Mucosa of stomach (tissue), 1 donor: ENCODE data around the gene PSMD1.

ENCODE experiments used
- H3K27me3 ChIP-seq: one replicate; pipeline ENCODE4 v1.7.0; 2013; ENCODE audit warnings: mild to moderate bottlenecking, low read length; ENCODE audit not compliant: control insufficient read depth, insufficient read depth
- H3K36me3 ChIP-seq: one replicate; pipeline ENCODE4 v1.7.0; 2013; ENCODE audit warnings: low read length; ENCODE audit not compliant: control insufficient read depth, insufficient read depth
- H3K4me1 ChIP-seq: one replicate; pipeline ENCODE4 v1.7.0; 2013; ENCODE audit warnings: mild to moderate bottlenecking, low read length; ENCODE audit not compliant: control insufficient read depth, insufficient read depth
- H3K4me3 ChIP-seq: one replicate; pipeline ENCODE4 v1.7.0; 2013; ENCODE audit warnings: low read length
- H3K9ac ChIP-seq: one replicate; pipeline ENCODE4 v1.7.0; 2013; ENCODE audit warnings: mild to moderate bottlenecking, low read length, moderate library complexity
- H3K9me3 ChIP-seq: one replicate; pipeline ENCODE4 v1.7.0; 2013; ENCODE audit warnings: mild to moderate bottlenecking, low read length, moderate library complexity; ENCODE audit not compliant: control insufficient read depth
- donor health status: Pancreatic carcinoma.

The PSMD1 gene

DNA sequence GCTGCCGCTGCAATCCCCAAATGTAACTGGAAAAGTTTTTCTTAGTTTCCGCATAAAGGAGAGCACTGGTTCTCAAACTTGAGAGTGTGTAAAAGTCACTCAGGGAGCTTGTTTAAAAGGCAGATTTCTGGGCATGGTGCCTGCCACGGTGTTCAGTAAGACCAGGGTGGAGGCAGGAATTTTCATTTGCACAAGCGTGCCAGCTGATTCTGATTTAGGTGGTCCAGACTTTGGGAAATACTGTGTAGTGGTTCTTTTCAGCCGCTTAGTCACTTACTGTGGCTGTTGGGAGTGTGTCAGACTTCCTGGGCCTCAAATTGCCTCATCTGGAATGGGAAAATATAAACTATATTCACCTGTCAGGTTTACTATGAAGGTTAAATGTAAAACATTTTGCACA is 142.6 kb downstream of the PSMD1 start:
- Histone ChIP-seq H3K4me3 (peak overlapping the region; percentile 27), H3K9me3 (no peaks in the 10 kb centered on the region), H3K9ac (peak overlapping the region; percentile 69), H3K36me3 (no peaks in the 10 kb centered on the region), H3K27me3 (no peaks in the 10 kb centered on the region), H3K4me1 (peaks cover 4% of the 10 kb centered on the region)

DNA sequence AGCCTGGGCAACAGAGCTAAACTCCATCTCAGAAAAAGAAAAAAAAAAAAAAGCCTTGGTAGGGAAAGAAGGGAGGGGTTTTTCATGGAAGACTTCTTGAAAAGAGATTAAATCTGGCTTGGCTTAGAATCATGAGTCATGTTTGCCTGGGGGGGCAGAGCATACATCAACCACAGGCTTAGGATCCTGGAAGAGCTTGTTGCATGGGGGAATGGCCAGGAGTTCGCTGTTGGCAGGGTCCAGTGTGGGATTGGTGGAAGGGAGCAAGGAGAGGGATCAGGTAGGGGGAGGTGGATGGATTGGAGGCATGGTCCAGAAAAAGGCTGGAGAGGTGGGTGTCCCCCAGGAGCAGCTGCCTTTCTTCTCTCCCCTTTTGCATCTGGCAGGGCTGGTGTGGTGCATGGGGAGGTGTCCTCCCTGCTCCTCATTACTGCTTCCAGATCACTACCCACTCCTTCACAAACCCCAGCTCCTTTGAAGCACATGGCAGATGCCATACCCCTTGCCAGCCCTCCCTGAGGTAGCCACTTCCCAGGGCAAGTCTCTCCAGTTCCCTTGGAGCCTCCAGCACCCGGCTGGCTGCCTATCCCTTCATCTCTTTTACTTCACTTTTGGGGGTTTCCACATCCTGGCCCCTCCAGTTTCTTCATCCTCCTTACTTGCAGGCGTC is 144.3 kb downstream of the PSMD1 start:
- H3K27me3 ChIP-seq = no peaks in the 10 kb centered on the region
- H3K4me1 ChIP-seq = peaks cover 4% of the 10 kb centered on the region
- no peaks in the 10 kb centered on the region for H3K9me3 ChIP-seq
- no peak overlapping the region for H3K4me3 ChIP-seq
- no peaks in the 10 kb centered on the region for H3K36me3 ChIP-seq
- no peak overlapping the region for H3K9ac ChIP-seq

- no peak overlapping the region for H3K9ac ChIP-seq
- H3K4me3 ChIP-seq = no peak overlapping the region
- H3K4me1 ChIP-seq = peaks cover 4% of the 10 kb centered on the region
- no peaks in the 10 kb centered on the region for H3K27me3 ChIP-seq
- no peaks in the 10 kb centered on the region for H3K36me3 ChIP-seq
- no peaks in the 10 kb centered on the region for H3K9me3 ChIP-seq
Observed at GRCh38 chr2:231201475-231201814, 144.8 kb downstream of the PSMD1 start.

- no peak overlapping the region for H3K9ac ChIP-seq
Observed at GRCh38 chr2:231203087-231203486, 146.4 kb downstream of the PSMD1 start.

DNA sequence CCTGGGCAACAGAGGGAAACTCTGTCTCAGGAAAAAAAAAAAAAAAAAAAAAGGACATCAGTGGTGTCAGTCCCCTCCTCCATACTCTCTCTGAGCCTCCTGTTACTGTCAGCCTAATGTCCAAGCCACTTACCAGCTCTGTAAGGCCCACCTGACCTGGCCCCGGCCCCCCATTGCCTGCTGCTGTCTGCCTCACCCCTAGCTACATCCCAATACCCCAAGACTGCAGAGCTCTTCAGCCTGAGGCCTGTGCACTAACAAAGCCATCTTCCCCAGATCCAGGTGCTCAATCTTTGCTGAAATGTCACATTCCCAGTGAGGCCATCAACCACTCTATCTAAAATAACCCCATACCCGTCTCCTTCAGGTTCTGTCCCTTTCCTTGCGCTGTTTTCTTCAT is 147.5 kb downstream of the PSMD1 start:
- Histone ChIP-seq H3K36me3 (no peaks in the 10 kb centered on the region), H3K9me3 (no peaks in the 10 kb centered on the region), H3K27me3 (no peaks in the 10 kb centered on the region), H3K4me1 (no peaks in the 10 kb centered on the region), H3K4me3 (no peak overlapping the region), H3K9ac (no peak overlapping the region)

More at GRCh38 chr2:231203087-231203486, 146.4 kb downstream of the PSMD1 start:
- Histone ChIP-seq H3K4me3 (no peak overlapping the region), H3K4me1 (no peaks in the 10 kb centered on the region), H3K9me3 (no peaks in the 10 kb centered on the region), H3K27me3 (no peaks in the 10 kb centered on the region), H3K36me3 (no peaks in the 10 kb centered on the region)

GRCh38 chr2:231204581-231204980 is 147.9 kb downstream of the PSMD1 start:
- no peaks in the 10 kb centered on the region for H3K36me3 ChIP-seq
- no peak overlapping the region for H3K4me3 ChIP-seq
- no peaks in the 10 kb centered on the region for H3K27me3 ChIP-seq
- H3K4me1 ChIP-seq = no peaks in the 10 kb centered on the region
- H3K9ac ChIP-seq = no peak overlapping the region
- no peaks in the 10 kb centered on the region for H3K9me3 ChIP-seq

GRCh38 chr2:231207734-231208133 is 151.1 kb downstream of the PSMD1 start:
- Histone ChIP-seq H3K9me3 (no peaks in the 10 kb centered on the region), H3K36me3 (no peaks in the 10 kb centered on the region), H3K27me3 (no peaks in the 10 kb centered on the region), H3K4me3 (no peak overlapping the region), H3K9ac (no peak overlapping the region), H3K4me1 (peaks cover 8% of the 10 kb centered on the region)

- Histone ChIP-seq H3K27me3 (peaks cover 3% of the 10 kb centered on the region), H3K4me1 (peaks cover 13% of the 10 kb centered on the region), H3K9me3 (no peaks in the 10 kb centered on the region), H3K4me3 (no peak overlapping the region), H3K9ac (no peak overlapping the region), H3K36me3 (no peaks in the 10 kb centered on the region)
Observed at GRCh38 chr2:231210782-231211181, 154.1 kb downstream of the PSMD1 start.

DNA sequence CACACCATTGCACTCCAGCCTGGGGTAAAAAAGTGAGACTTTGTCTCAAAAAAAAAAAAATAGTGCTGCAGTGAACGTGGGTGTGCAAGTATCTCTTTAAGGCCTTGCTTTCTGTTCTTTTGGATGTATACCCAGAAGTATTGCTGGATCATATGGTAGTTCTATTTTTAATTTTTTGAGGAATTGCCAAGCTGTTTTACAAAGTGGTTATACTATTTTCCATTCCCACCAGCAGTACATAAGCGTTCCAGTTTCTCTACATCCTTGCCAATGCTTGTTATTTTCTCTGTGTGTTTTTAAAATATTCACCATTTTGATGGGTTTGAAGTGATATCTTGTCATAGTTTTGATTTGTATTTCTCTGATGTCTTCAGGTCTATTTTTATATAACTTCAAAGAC is 154.8 kb downstream of the PSMD1 start:
- Histone ChIP-seq H3K4me1 (peaks cover 13% of the 10 kb centered on the region), H3K36me3 (no peaks in the 10 kb centered on the region), H3K27me3 (peaks cover 3% of the 10 kb centered on the region), H3K4me3 (no peak overlapping the region), H3K9ac (no peak overlapping the region), H3K9me3 (no peaks in the 10 kb centered on the region)

DNA sequence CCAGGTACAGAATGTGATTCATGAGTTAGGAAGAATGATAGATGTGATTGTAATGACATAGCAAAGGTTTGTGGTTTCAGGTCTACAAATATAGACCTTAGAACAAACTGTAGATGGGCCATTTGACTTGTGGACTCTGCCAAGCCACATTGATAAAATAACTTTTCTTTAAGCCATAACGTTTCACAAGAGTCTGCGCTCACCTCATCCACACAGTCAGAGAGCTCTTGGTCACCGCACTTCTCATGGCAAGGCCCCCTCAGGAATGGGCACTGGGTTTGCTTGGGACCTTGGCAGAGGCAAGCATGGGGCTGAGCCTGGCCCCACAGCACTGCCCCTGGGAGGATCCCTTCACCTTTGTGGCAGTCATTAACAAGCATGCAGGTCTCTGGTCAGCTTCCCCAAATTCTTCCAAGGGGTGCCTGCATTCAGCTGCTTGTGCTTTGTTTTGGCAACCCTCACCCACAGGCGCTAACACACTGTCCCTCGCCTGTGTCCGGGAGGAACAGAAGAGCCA is 155.7 kb downstream of the PSMD1 start:
- no peaks in the 10 kb centered on the region for H3K9me3 ChIP-seq
- H3K36me3 ChIP-seq = no peaks in the 10 kb centered on the region
- peak overlapping the region; percentile 23 for H3K4me3 ChIP-seq
- H3K27me3 ChIP-seq = peaks cover 3% of the 10 kb centered on the region
- H3K9ac ChIP-seq = no peak overlapping the region
- peaks cover 13% of the 10 kb centered on the region for H3K4me1 ChIP-seq

DNA sequence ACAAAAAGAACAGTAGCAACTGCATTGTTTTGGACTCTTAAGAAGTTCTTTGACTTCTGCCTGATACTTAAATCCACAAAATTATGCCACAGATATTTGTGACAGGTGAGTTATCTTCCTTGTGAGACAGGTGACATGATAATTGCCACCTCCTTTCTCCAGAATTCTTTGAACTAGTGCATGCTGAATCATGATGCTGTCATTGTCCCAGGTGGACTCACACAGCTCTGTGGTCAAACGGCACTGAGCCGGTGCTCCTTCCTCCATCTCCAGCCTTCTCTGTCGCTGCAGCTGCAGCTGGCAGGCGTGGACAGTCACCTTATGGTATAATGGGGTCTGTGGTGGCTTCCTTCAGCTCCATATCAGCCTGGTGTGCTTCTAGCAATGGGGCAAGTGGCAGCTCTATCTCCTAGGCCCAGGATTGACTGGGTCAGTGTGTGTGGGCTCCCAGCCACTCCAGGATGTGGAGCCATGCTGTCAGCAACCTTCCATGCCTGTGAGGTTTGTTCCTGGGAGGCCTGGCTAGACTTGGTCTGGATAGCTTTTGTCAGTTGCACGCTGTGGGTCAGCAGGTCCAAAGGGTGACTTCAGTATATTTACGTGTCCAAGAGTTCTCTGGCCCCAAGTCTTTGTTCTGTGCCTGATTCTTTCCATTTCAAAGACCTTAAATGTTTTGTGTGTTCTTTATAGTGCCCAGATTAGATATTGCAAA is 157.4 kb downstream of the PSMD1 start:
- no peaks in the 10 kb centered on the region for H3K9me3 ChIP-seq
- H3K36me3 ChIP-seq = no peaks in the 10 kb centered on the region
- peaks cover 3% of the 10 kb centered on the region for H3K27me3 ChIP-seq
- H3K4me3 ChIP-seq = no peak overlapping the region
- peaks cover 13% of the 10 kb centered on the region for H3K4me1 ChIP-seq
- no peak overlapping the region for H3K9ac ChIP-seq

DNA sequence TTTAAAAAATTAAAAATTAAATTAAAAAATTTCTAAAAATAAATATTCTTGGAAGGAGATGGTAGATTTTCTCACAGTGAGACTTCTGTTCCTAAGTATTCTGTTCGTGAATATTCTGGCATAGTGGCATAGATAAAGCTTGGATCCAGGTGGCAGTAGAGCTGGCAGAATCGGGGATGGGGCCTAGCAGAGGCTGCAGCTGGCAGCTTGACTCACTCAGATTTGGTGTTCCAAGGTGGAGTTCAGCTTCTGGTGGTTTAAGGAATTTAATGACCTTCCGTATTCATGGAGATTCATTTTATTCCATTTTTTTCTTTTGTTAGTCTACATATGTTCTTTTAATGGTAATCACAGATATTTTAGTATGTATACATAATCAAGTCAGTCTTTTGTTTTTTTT is 161.7 kb downstream of the PSMD1 start:
- no peaks in the 10 kb centered on the region for H3K36me3 ChIP-seq
- peaks cover 3% of the 10 kb centered on the region for H3K27me3 ChIP-seq
- H3K9ac ChIP-seq = no peak overlapping the region
- H3K9me3 ChIP-seq = no peaks in the 10 kb centered on the region
- H3K4me3 ChIP-seq = no peak overlapping the region
- H3K4me1 ChIP-seq = peaks cover 4% of the 10 kb centered on the region
